ENCODE data around the gene FGF12.

Gene FGF12

GRCh38 chr3:192645437-192645836 lies 81.9 kb downstream of the FGF12 start:
- DNase-seq: no peak
- Histone ChIP-seq H3K9me3 (ENCODE audit: insufficient read depth, low read depth, low read length) (no peaks in the 10 kb centered on the region), H3K4me1 (ENCODE audit: control insufficient read depth in 1 of 2, insufficient read depth in 2 of 2, low read length in 2 of 2) (no peaks in the 10 kb centered on the region), H3K9ac (ENCODE audit: low read length) (no peak overlapping the region), H3K79me1 (ENCODE audit: low read length) (no peaks in the 10 kb centered on the region), H4K91ac (ENCODE audit: low read depth, low read length) (no peak overlapping the region), H3K27me3 (ENCODE audit: insufficient read depth, low read length) (no peaks in the 10 kb centered on the region), H4K8ac (ENCODE audit: low read depth, low read length) (no peak overlapping the region), H3K14ac (ENCODE audit: low read length) (no peak overlapping the region), H2BK5ac (ENCODE audit: low read depth, low read length, poor library complexity) (no peak overlapping the region), H3K79me2 (ENCODE audit: control insufficient read depth, insufficient read depth, low read length, poor library complexity) (no peaks in the 10 kb centered on the region), H3K18ac (ENCODE audit: low read length) (no peak overlapping the region), H2AK5ac (ENCODE audit: low read length) (no peak overlapping the region), H2BK12ac (ENCODE audit: low read length) (no peak overlapping the region), H3K23ac (ENCODE audit: low read length) (no peak overlapping the region), H2BK120ac (ENCODE audit: insufficient read depth, low read length, poor library complexity) (no peak overlapping the region), H3K4me2 (ENCODE audit: low read length) (no peak overlapping the region), H2AFZ (ENCODE audit: insufficient read depth, low read length, poor library complexity) (no peak overlapping the region), H3K27ac (ENCODE audit: low read depth, low read length) (no peak overlapping the region), H4K12ac (ENCODE audit: low read depth, low read length) (no peak overlapping the region), H3K4ac (ENCODE audit: low read depth, low read length) (no peak overlapping the region), H3K36me3 (ENCODE audit: control insufficient read depth in 1 of 2, insufficient read depth in 2 of 2, low read length in 2 of 2) (no peaks in the 10 kb centered on the region), H3K4me3 (ENCODE audit: low read depth, low read length) (no peak overlapping the region)
- no CpG with 5 or more reads among the region's 1 CpG for WGBS (ENCODE audit: extremely low coverage, insufficient coverage, insufficient read length)

- Histone ChIP-seq H3K4me2 (ENCODE audit: low read length) (no peak overlapping the region), H2AK5ac (ENCODE audit: low read length) (no peak overlapping the region), H3K27ac (ENCODE audit: low read depth, low read length) (no peak overlapping the region), H2AFZ (ENCODE audit: insufficient read depth, low read length, poor library complexity) (no peak overlapping the region), H2BK120ac (ENCODE audit: insufficient read depth, low read length, poor library complexity) (no peak overlapping the region), H3K79me2 (ENCODE audit: control insufficient read depth, insufficient read depth, low read length, poor library complexity) (no peaks in the 10 kb centered on the region), H3K9ac (ENCODE audit: low read length) (no peak overlapping the region), H3K4me3 (ENCODE audit: low read depth, low read length) (no peak overlapping the region), H3K27me3 (ENCODE audit: insufficient read depth, low read length) (no peaks in the 10 kb centered on the region), H3K36me3 (ENCODE audit: control insufficient read depth in 1 of 2, insufficient read depth in 2 of 2, low read length in 2 of 2) (no peaks in the 10 kb centered on the region), H3K9me3 (ENCODE audit: insufficient read depth, low read depth, low read length) (no peaks in the 10 kb centered on the region), H3K4ac (ENCODE audit: low read depth, low read length) (no peak overlapping the region), H2BK5ac (ENCODE audit: low read depth, low read length, poor library complexity) (no peak overlapping the region), H2BK12ac (ENCODE audit: low read length) (no peak overlapping the region), H3K14ac (ENCODE audit: low read length) (no peak overlapping the region), H3K79me1 (ENCODE audit: low read length) (no peaks in the 10 kb centered on the region), H4K12ac (ENCODE audit: low read depth, low read length) (no peak overlapping the region), H3K4me1 (ENCODE audit: control insufficient read depth in 1 of 2, insufficient read depth in 2 of 2, low read length in 2 of 2) (no peaks in the 10 kb centered on the region), H4K8ac (ENCODE audit: low read depth, low read length) (no peak overlapping the region), H4K91ac (ENCODE audit: low read depth, low read length) (no peak overlapping the region), H3K18ac (ENCODE audit: low read length) (no peak overlapping the region), H3K23ac (ENCODE audit: low read length) (no peak overlapping the region)
- no CpG with 5 or more reads among the region's 5 CpGs for WGBS (ENCODE audit: extremely low coverage, insufficient coverage, insufficient read length)
- no peak for DNase-seq
Observed at GRCh38 chr3:192642651-192643050, 84.7 kb downstream of the FGF12 start.

- Histone ChIP-seq H2AK5ac (ENCODE audit: low read length) (no peak overlapping the region), H3K18ac (ENCODE audit: low read length) (no peak overlapping the region), H3K27ac (ENCODE audit: low read depth, low read length) (no peak overlapping the region), H3K79me2 (ENCODE audit: control insufficient read depth, insufficient read depth, low read length, poor library complexity) (no peaks in the 10 kb centered on the region), H3K4ac (ENCODE audit: low read depth, low read length) (no peak overlapping the region), H3K9me3 (ENCODE audit: insufficient read depth, low read depth, low read length) (no peaks in the 10 kb centered on the region), H4K8ac (ENCODE audit: low read depth, low read length) (no peak overlapping the region), H3K4me1 (ENCODE audit: control insufficient read depth in 1 of 2, insufficient read depth in 2 of 2, low read length in 2 of 2) (no peaks in the 10 kb centered on the region), H2BK5ac (ENCODE audit: low read depth, low read length, poor library complexity) (no peak overlapping the region), H2AFZ (ENCODE audit: insufficient read depth, low read length, poor library complexity) (no peak overlapping the region), H3K36me3 (ENCODE audit: control insufficient read depth in 1 of 2, insufficient read depth in 2 of 2, low read length in 2 of 2) (no peaks in the 10 kb centered on the region), H4K12ac (ENCODE audit: low read depth, low read length) (no peak overlapping the region), H2BK120ac (ENCODE audit: insufficient read depth, low read length, poor library complexity) (no peak overlapping the region), H3K4me3 (ENCODE audit: low read depth, low read length) (no peak overlapping the region), H2BK12ac (ENCODE audit: low read length) (no peak overlapping the region), H3K27me3 (ENCODE audit: insufficient read depth, low read length) (no peaks in the 10 kb centered on the region), H3K4me2 (ENCODE audit: low read length) (no peak overlapping the region), H4K91ac (ENCODE audit: low read depth, low read length) (no peak overlapping the region), H3K23ac (ENCODE audit: low read length) (no peak overlapping the region), H3K79me1 (ENCODE audit: low read length) (no peaks in the 10 kb centered on the region), H3K14ac (ENCODE audit: low read length) (no peak overlapping the region), H3K9ac (ENCODE audit: low read length) (no peak overlapping the region)
- WGBS (ENCODE audit: extremely low coverage, insufficient coverage, insufficient read length): no CpG with 5 or more reads among the region's 6 CpGs
- no peak for DNase-seq
Observed at GRCh38 chr3:192641919-192642318, 85.4 kb downstream of the FGF12 start.

- Histone ChIP-seq H4K8ac (ENCODE audit: low read depth, low read length) (no peak overlapping the region), H4K91ac (ENCODE audit: low read depth, low read length) (no peak overlapping the region), H4K12ac (ENCODE audit: low read depth, low read length) (no peak overlapping the region), H3K4me3 (ENCODE audit: low read depth, low read length) (no peak overlapping the region), H3K79me1 (ENCODE audit: low read length) (no peaks in the 10 kb centered on the region), H3K4me1 (ENCODE audit: control insufficient read depth in 1 of 2, insufficient read depth in 2 of 2, low read length in 2 of 2) (no peaks in the 10 kb centered on the region), H3K9me3 (ENCODE audit: insufficient read depth, low read depth, low read length) (no peaks in the 10 kb centered on the region), H3K4me2 (ENCODE audit: low read length) (no peak overlapping the region), H3K23ac (ENCODE audit: low read length) (no peak overlapping the region), H3K4ac (ENCODE audit: low read depth, low read length) (no peak overlapping the region), H2BK5ac (ENCODE audit: low read depth, low read length, poor library complexity) (no peak overlapping the region), H3K18ac (ENCODE audit: low read length) (no peak overlapping the region), H3K14ac (ENCODE audit: low read length) (no peak overlapping the region), H3K9ac (ENCODE audit: low read length) (no peak overlapping the region), H3K79me2 (ENCODE audit: control insufficient read depth, insufficient read depth, low read length, poor library complexity) (no peaks in the 10 kb centered on the region), H3K27ac (ENCODE audit: low read depth, low read length) (no peak overlapping the region), H2BK120ac (ENCODE audit: insufficient read depth, low read length, poor library complexity) (no peak overlapping the region), H2BK12ac (ENCODE audit: low read length) (no peak overlapping the region), H3K27me3 (ENCODE audit: insufficient read depth, low read length) (no peaks in the 10 kb centered on the region), H2AK5ac (ENCODE audit: low read length) (no peak overlapping the region), H2AFZ (ENCODE audit: insufficient read depth, low read length, poor library complexity) (no peak overlapping the region), H3K36me3 (ENCODE audit: control insufficient read depth in 1 of 2, insufficient read depth in 2 of 2, low read length in 2 of 2) (no peaks in the 10 kb centered on the region)
- DNase-seq: no peak
- WGBS (ENCODE audit: extremely low coverage, insufficient coverage, insufficient read length): no CpG with 5 or more reads among the region's 2 CpGs
Observed at GRCh38 chr3:192639987-192640386, 87.4 kb downstream of the FGF12 start.
